AG04449 (cell line): ENCODE data around the gene MEGF11.

Experiments
- CTCF ChIA-PET: fragments of 350-600 bp; formaldehyde crosslinking; extraction: SDS; loops from one replicate; lab custom pipeline; 2021; ENCODE audit warnings: antibody characterized with exemption; lab: Yijun Ruan, JAX
- POLR2A ChIA-PET: fragments of 400-600, 350-600 bp; formaldehyde crosslinking; extraction: SDS; loops from one replicate; lab custom pipeline; 2020; ENCODE audit warnings: antibody characterized with exemption, inconsistent platforms; lab: Yijun Ruan, JAX
- DNase-seq: peaks from one replicate; pipeline ENCODE4 v3.0.0-alpha.2; 2010; ENCODE audit warnings: low read depth, low spot score
- H3K4me3 ChIP-seq: 2 replicates; pipeline ENCODE4 v1.5.1; 2011; ENCODE audit warnings: low read depth, mild to moderate bottlenecking, control low read depth, low read length
- CTCF ChIP-seq: IDR thresholded peaks from one replicate; pipeline ENCODE4 v1.5.1; 2011; ENCODE audit warnings: mild to moderate bottlenecking, moderate library complexity, low read length, control low read depth, inconsistent platforms; ENCODE audit not compliant: insufficient read depth; ENCODE audit errors: missing control alignments

Gene MEGF11

GRCh38 chr15:66017792-66018487 is 235.6 kb downstream of the MEGF11 start:
- ChIA-PET POLR2A (no interaction called here), CTCF (no interaction called here)
- no peak overlapping the region for H3K4me3 ChIP-seq
- DNase-seq: no peak
- TF ChIP-seq CTCF: no peak

GRCh38 chr15:66017000-66017399 is 236.6 kb downstream of the MEGF11 start:
- H3K4me3 ChIP-seq: no peak overlapping the region
- POLR2A ChIA-PET: no interaction called here
- no peak for TF ChIP-seq CTCF
- CTCF ChIA-PET: no interaction called here
- no peak for DNase-seq

- ChIA-PET POLR2A (no interaction called here), CTCF (no interaction called here)
- TF ChIP-seq CTCF: no peak
- DNase-seq: no peak
- H3K4me3 ChIP-seq: no peak overlapping the region
Observed at GRCh38 chr15:66016199-66016598, 237.4 kb downstream of the MEGF11 start.

GRCh38 chr15:66014635-66015182 is 238.8 kb downstream of the MEGF11 start:
- no peak for DNase-seq
- no peak overlapping the region for H3K4me3 ChIP-seq
- ChIA-PET POLR2A (no interaction called here), CTCF (no interaction called here)
- no peak for TF ChIP-seq CTCF

- TF ChIP-seq CTCF: no peak
- POLR2A ChIA-PET: no interaction called here
- H3K4me3 ChIP-seq: no peak overlapping the region
- no peak for DNase-seq
- CTCF ChIA-PET: no interaction called here
Observed at GRCh38 chr15:66014022-66014421, 239.5 kb downstream of the MEGF11 start.

- CTCF ChIA-PET: interaction anchor here (0.8 kb wide), 1 partner anchor 12 kb away, joined by 4 read pairs; no protein-coding TSS in a partner anchor
- no peak for TF ChIP-seq CTCF
- DNase-seq: no peak
- H3K4me3 ChIP-seq: no peak overlapping the region
- POLR2A ChIA-PET: no interaction called here
Observed at GRCh38 chr15:66008940-66009562, 244.5 kb downstream of the MEGF11 start.
